Karpas-422 (cell line): ENCODE results near the gene UGT1A1. TPM values are rescaled to one million over a fixed set of nuclear protein-coding genes. Genes with fewer than 3 reads are reported as not detected.

Experiments
- DNase-seq: peaks from one replicate; pipeline ENCODE4 v3.0.0-alpha.2; 2015
- H2AFZ ChIP-seq: fragments of 200-600 bp; sonication (generic); 2 replicates; pipeline ENCODE4 v1.6.1; 2014; ENCODE audit warnings: antibody characterized with exemption, low read length, mixed read lengths
- H3K27ac ChIP-seq: fragments of 200-600 bp; sonication (generic); 2 replicates; pipeline ENCODE4 v1.5.1; 2014; ENCODE audit warnings: mild to moderate bottlenecking, low read length, moderate library complexity
- H3K27me3 ChIP-seq: fragments of 200-600 bp; sonication (generic); 2 replicates; pipeline ENCODE4 v1.6.1; 2014; ENCODE audit warnings: low read length, mixed read lengths
- H3K36me3 ChIP-seq: fragments of 200-600 bp; sonication (generic); 2 replicates; pipeline ENCODE4 v1.6.1; 2014; ENCODE audit warnings: low read length, mixed read lengths; ENCODE audit not compliant: insufficient read depth
- H3K4me1 ChIP-seq: fragments of 200-600 bp; sonication (generic); 2 replicates; pipeline ENCODE4 v1.6.1; 2014; ENCODE audit warnings: mild to moderate bottlenecking, low read length, mixed read lengths
- H3K4me2 ChIP-seq: fragments of 200-600 bp; sonication (generic); 2 replicates; pipeline ENCODE4 v1.6.1; 2014; ENCODE audit warnings: low read length, low read depth, mild to moderate bottlenecking; ENCODE audit not compliant: poor library complexity, severe bottlenecking
- H3K4me3 ChIP-seq: fragments of 200-600 bp; sonication (generic); 2 replicates; pipeline ENCODE4 v1.5.1; 2014; ENCODE audit warnings: mild to moderate bottlenecking, antibody characterized with exemption, low read length, mixed read lengths
- H3K79me2 ChIP-seq: fragments of 200-600 bp; sonication (generic); 2 replicates; pipeline ENCODE4 v1.6.1; 2014; ENCODE audit warnings: mild to moderate bottlenecking, low read length, mixed read lengths
- H3K9ac ChIP-seq: fragments of 200-600 bp; sonication (generic); 2 replicates; pipeline ENCODE4 v1.6.0; 2014; ENCODE audit warnings: low read length
- H3K9me2 ChIP-seq: fragments of 200-600 bp; sonication (generic), shearing (Covaris generic); replicated peaks from 2 replicates; pipeline ENCODE4 v1.6.0; 2014; ENCODE audit warnings: mild to moderate bottlenecking, low read length, moderate library complexity; ENCODE audit not compliant: insufficient read depth
- H3K9me3 ChIP-seq: fragments of 300-700, 200-600 bp; sonication (generic); 2 replicates; pipeline ENCODE4 v1.6.1; 2014; ENCODE audit warnings: low read length, mixed read lengths
- H4K20me1 ChIP-seq: fragments of 200-600 bp; sonication (generic); 2 replicates; pipeline ENCODE4 v1.6.1; 2014; ENCODE audit warnings: mild to moderate bottlenecking, antibody characterized with exemption, low read length, low read depth; ENCODE audit not compliant: insufficient read depth
- total RNA-seq: library from RNA; depleted of rRNA; stranded (reverse); fragments of >200 nt; shearing (Covaris generic); gene quantifications from 2 replicates; pipeline ENCODE4 v1.2.3, GENCODE V29; 2014; ENCODE audit warnings: low replicate concordance

UGT1A1 gene
- total RNA-seq, 1 experiment from 2014 or later = not detected

DNA sequence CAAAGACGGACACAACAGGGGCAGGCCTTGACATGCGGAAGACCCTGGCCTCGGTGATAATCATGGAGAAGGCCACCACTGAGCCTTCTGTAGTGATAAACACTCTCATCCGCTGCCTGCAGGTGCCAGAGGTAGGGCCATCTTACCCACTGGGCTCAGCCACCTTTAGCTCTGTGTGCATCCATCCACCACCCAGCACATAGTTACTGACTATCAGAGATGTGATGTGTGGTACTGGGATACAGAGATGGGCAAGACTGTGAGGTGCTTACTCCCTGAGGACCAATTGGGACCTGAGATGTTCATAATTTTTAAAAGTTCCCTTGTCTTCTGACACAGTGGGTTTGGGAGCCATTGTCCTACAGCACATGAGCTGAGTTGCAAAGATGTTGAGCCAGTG, 19.7 kb downstream of the UGT1A1 start:
- Histone ChIP-seq H3K4me2 (no peak overlapping the region), H3K79me2 (no peaks in the 10 kb centered on the region), H3K27me3 (no peaks in the 10 kb centered on the region), H2AFZ (no peak overlapping the region), H3K9me3 (no peaks in the 10 kb centered on the region), H3K36me3 (no peaks in the 10 kb centered on the region), H3K9ac (no peak overlapping the region), H3K27ac (no peak overlapping the region), H3K4me3 (no peak overlapping the region), H3K9me2 (no peaks in the 10 kb centered on the region), H4K20me1 (no peaks in the 10 kb centered on the region), H3K4me1 (peaks cover 11% of the 10 kb centered on the region)
- DNase-seq = no peak

DNA sequence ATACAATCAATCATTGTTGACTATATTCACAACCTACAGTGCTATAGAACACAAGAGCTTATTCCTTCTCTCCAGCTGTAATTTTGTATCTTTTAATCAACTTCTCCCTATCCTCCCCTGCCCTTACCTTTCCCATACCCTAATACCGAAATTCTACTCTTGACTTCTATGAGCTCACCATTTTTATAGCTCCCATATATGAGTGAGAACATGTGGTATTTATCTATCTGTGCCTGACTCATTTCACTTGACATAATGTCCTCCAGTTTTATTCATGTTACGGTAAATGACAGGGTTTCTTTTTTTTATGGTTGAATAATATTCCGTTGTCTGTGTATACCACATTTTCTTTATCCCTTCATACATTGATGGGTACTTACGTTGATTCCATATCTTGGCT, 20.7 kb downstream of the UGT1A1 start:
- Histone ChIP-seq H3K9me2 (no peaks in the 10 kb centered on the region), H3K9ac (no peak overlapping the region), H3K27ac (no peak overlapping the region), H3K4me1 (peaks cover 19% of the 10 kb centered on the region), H3K4me2 (no peak overlapping the region), H2AFZ (no peak overlapping the region), H3K79me2 (no peaks in the 10 kb centered on the region), H3K4me3 (no peak overlapping the region), H3K9me3 (no peaks in the 10 kb centered on the region), H3K27me3 (no peaks in the 10 kb centered on the region), H3K36me3 (no peaks in the 10 kb centered on the region), H4K20me1 (no peaks in the 10 kb centered on the region)
- DNase-seq = no peak

DNA sequence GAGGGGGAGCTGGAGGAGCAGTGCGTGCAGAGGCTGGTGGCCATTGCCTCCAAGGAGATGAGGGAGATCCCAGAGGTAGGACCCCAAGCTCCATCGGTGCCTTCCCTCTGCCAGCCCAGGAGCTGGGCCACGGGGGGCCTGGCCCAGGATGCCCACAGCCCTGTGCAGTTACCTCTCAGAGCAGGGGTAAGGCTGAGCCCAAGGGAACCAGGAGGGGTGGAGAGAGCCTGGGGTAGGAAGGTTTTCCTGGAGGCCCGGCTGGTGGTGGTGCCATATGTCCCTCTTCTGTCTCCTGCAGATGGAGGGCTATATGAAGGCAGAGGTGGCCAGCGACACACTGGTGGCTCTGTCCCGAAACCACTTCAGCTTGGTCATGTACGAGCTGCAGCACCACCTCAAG, 29.5 kb downstream of the UGT1A1 start:
- Histone ChIP-seq H4K20me1 (no peaks in the 10 kb centered on the region), H3K9me3 (no peaks in the 10 kb centered on the region), H3K36me3 (no peaks in the 10 kb centered on the region), H3K27me3 (no peaks in the 10 kb centered on the region; the same call in 1 of the 2 replicates), H3K4me2 (no peak overlapping the region), H3K4me1 (peaks cover 11% of the 10 kb centered on the region), H3K9me2 (no peaks in the 10 kb centered on the region), H3K27ac (no peak overlapping the region), H3K4me3 (no peak overlapping the region), H2AFZ (no peak overlapping the region), H3K79me2 (no peaks in the 10 kb centered on the region), H3K9ac (no peak overlapping the region)
- DNase-seq = no peak

DNA sequence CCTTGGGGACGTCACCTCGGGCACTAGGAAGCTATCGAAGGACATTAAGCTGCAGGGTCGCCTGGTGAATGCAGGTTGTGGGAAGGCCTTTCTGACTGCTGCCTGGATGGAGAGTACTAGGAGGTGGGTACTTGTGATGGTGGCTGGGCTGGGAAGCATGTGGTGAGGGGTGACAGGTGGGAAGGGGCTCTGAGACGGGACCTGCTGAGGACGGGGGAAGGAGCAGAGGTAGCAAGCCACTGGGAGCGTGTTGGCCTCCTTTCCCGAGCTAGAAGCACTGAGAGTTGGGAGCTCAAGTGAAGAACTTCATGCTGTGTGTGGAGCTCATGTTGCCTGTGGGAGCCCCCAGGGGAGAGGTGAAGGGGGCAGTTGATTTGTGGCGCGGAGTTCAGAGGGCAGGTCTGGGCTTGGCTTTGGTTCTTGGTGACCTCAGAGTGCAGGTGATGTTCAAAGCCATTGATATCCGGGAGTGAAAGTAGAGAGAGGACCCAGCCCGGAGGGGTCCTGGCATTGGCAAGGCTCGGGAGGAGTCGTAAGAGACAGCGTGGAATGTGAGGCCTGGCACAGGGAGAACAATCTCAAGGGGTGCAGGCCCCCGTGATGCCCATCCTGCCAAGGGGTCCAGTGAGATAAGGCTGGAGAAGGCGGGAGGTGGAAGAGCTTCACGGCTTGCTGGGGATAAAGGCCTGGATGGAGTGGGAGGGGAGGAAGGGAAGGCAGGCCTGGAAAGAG, 31.2 kb downstream of the UGT1A1 start:
- no peaks in the 10 kb centered on the region; the same call in 1 of the 2 replicates for H3K27me3 ChIP-seq
- no peak overlapping the region for H2AFZ ChIP-seq
- H3K4me2 ChIP-seq = no peak overlapping the region
- no peak overlapping the region for H3K27ac ChIP-seq
- no peaks in the 10 kb centered on the region for H4K20me1 ChIP-seq
- H3K9ac ChIP-seq = no peak overlapping the region
- no peak overlapping the region for H3K4me3 ChIP-seq
- no peaks in the 10 kb centered on the region for H3K79me2 ChIP-seq
- no peak for DNase-seq
- H3K9me2 ChIP-seq = no peaks in the 10 kb centered on the region
- H3K9me3 ChIP-seq = no peaks in the 10 kb centered on the region
- H3K36me3 ChIP-seq = no peaks in the 10 kb centered on the region
- peaks cover 3% of the 10 kb centered on the region; the same call in 1 of the 2 replicates for H3K4me1 ChIP-seq

DNA sequence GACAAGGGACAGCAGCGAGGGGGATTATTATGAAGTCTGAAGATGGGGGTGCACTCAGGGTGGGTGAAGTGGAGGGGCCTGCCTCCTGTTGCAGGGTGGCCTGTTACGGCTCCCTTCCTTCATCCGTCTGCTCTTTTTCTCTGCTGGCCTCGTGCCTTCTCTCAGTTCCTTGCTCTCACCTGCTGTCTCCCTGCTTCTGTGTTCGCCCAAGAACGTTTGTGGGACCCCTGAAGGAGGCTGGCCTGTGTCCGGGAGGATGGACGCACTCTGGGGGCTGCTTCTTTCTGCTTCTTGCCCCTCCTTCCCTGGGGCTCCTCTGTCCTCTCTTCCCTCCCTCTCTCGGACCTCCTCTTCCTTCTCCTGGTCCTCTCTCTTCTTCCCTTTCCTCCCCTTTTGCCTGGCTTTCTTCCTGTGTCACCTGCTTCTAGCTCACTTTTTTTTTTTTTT, 31.8 kb downstream of the UGT1A1 start:
- Histone ChIP-seq H2AFZ (no peak overlapping the region), H3K9me3 (no peaks in the 10 kb centered on the region), H3K4me1 (peaks cover 3% of the 10 kb centered on the region; the same call in 1 of the 2 replicates), H3K9me2 (no peaks in the 10 kb centered on the region), H4K20me1 (no peaks in the 10 kb centered on the region), H3K4me2 (no peak overlapping the region), H3K27me3 (no peaks in the 10 kb centered on the region), H3K4me3 (no peak overlapping the region), H3K36me3 (no peaks in the 10 kb centered on the region), H3K9ac (no peak overlapping the region), H3K27ac (no peak overlapping the region), H3K79me2 (no peaks in the 10 kb centered on the region)
- DNase-seq = no peak

DNA sequence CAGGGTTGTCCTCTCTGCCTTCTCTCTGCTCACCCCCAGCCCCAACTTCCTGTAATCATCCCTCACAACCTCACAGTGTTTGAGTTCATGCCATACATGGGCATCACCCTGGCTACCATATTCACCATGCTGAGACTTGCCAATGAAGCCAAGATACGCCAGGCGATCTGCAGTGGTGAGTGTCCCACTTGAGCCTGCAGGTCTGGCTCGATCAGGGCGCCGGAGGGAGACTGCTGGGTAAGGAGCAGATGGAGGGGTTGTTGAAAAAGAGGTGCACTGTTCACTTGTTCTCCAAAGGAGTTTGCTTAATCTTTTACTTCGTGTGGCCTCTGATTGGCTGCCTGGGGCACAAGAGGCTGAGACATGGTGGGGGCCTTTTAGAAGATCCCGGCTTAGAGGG, 32.6 kb downstream of the UGT1A1 start:
- Histone ChIP-seq H3K4me1 (peaks cover 3% of the 10 kb centered on the region; the same call in 1 of the 2 replicates), H2AFZ (no peak overlapping the region), H3K9me3 (no peaks in the 10 kb centered on the region), H3K79me2 (no peaks in the 10 kb centered on the region), H3K27ac (no peak overlapping the region), H3K9me2 (no peaks in the 10 kb centered on the region), H3K27me3 (no peaks in the 10 kb centered on the region), H3K9ac (no peak overlapping the region), H3K4me3 (no peak overlapping the region), H3K4me2 (no peak overlapping the region), H3K36me3 (no peaks in the 10 kb centered on the region), H4K20me1 (no peaks in the 10 kb centered on the region)
- no peak for DNase-seq

DNA sequence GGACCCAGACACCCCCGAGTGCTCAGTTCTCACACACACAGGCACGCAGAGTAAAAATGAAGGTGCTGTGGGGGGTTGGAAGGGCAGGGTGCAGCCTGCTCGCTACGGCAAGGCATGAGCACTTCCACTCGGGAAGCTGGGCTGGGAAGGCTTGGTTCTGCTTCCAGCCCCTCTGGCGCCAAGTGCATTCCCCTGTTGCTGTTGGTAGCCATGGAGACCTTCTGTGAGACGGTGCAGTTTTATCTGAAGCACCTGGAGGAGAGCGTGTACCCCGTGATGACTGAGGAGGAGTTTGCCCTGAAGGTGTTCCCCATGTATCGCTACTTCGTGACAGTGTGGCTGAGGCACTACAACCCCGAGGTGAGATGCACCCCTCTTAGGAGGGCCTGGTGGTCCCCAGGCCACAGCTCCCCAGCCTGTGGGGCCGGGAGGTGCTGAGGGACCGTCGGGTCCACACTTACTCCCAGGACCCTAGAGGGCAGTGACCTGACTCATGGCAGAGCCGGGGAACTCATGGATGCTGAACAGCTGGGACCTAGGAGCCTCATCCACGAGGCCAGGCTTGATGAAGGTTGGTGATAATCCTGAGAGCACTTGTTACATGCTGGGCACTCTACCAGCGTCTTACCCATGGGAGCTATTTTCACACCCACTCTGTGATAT, 33.5 kb downstream of the UGT1A1 start:
- no peaks in the 10 kb centered on the region for H3K9me3 ChIP-seq
- no peaks in the 10 kb centered on the region for H3K9me2 ChIP-seq
- no peak overlapping the region for H3K9ac ChIP-seq
- H3K79me2 ChIP-seq = no peaks in the 10 kb centered on the region
- no peak overlapping the region for H3K4me2 ChIP-seq
- no peak overlapping the region for H3K4me3 ChIP-seq
- no peak for DNase-seq
- peaks cover 3% of the 10 kb centered on the region; the same call in 1 of the 2 replicates for H3K4me1 ChIP-seq
- H3K27ac ChIP-seq = no peak overlapping the region
- no peak overlapping the region for H2AFZ ChIP-seq
- H3K36me3 ChIP-seq = no peaks in the 10 kb centered on the region
- no peaks in the 10 kb centered on the region for H3K27me3 ChIP-seq
- H4K20me1 ChIP-seq = no peaks in the 10 kb centered on the region

DNA sequence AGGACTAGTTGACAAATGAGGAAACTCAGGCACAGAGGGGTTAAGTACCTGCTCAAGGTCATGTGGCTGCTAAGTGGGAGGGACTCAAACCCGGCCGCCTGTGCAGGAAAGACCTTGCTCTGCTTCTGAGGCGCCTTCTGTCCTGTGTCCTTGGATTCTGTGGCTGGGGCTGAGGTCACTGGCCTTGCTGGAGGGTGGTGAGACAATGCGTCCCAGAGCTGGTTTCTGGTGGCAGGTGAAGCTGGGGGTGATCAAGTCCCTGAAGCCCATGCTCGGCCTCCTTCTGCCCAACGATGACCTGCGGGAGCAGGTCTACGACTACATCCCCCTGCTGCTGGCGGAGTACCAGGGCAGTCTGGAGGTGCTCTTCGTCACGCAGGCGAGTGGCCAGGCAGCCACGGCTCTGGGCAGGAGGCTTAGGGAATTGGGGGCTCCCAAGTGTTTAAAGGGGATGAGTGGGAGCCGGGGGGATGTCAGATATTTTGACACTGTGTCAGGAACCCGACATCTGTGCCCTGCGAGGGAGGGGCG, 34.1 kb downstream of the UGT1A1 start:
- no peaks in the 10 kb centered on the region for H3K79me2 ChIP-seq
- no peak for DNase-seq
- no peaks in the 10 kb centered on the region for H3K36me3 ChIP-seq
- H3K4me1 ChIP-seq = peaks cover 3% of the 10 kb centered on the region; the same call in 1 of the 2 replicates
- no peak overlapping the region for H2AFZ ChIP-seq
- H3K9me2 ChIP-seq = no peaks in the 10 kb centered on the region
- no peak overlapping the region for H3K27ac ChIP-seq
- no peak overlapping the region for H3K9ac ChIP-seq
- no peak overlapping the region for H3K4me2 ChIP-seq
- H4K20me1 ChIP-seq = no peaks in the 10 kb centered on the region
- no peaks in the 10 kb centered on the region for H3K27me3 ChIP-seq
- H3K4me3 ChIP-seq = no peak overlapping the region
- H3K9me3 ChIP-seq = no peaks in the 10 kb centered on the region
